ENCODE results near the gene CFAP74. TPM values are rescaled to one million over a fixed set of nuclear protein-coding genes. Genes with fewer than 3 reads are reported as not detected.

Gene CFAP74
- polyA plus RNA-seq, 2 of the 4 experiments (the other 2 are of a cell fraction) = 0.03 to 0.04 TPM

DNA sequence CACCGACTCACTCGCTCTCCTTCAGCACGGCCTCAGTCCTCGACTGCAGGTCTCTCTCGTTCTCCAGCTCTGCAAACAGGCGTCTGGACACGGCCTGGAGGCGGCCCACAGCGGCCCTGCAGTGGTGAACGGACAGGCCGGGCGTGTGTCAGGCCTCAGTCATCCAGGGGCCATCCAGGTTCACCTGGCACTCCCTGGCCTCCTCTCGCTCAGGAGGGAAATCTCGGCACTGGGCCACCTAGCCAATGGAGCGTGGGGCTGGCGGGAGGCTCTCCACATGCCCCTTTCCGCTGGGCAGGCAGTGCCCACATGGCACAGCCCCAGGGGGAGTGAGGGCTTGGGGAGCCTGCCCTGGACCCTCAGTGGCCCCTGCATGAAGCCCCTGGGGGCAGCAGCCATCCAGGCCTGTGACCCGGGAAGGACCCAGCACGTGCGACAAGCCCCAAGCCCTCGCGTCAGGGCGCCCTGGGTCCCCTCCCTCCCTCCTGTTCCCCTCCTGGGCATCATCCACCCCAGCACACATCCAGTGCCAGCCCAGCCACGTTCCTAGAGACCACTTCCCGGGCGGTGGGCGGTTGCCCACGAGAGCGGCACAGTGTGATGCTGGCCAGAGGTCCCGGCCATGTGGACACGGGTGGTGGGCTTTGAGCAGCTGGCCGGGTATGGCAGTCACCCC lies 18.1 kb downstream of the CFAP74 start:
- no peak overlapping the region for H3K4me2 ChIP-seq
- H3K9me3 ChIP-seq = no peaks in the 10 kb centered on the region
- no peak overlapping the region for H3K4me3 ChIP-seq
- no peaks in the 10 kb centered on the region for H3K4me1 ChIP-seq
- ChIA-PET POLR2A (no interaction called here), CTCF (interaction anchor here (1.4 to 1.7 kb wide), 2 partner anchors 25 to 61 kb away, joined by 4 to 5 read pairs; no protein-coding TSS in a partner anchor)
- TF ChIP-seq FOSL2 (IDR thresholded peaks at IDR 0.05) = no peak
- no peak for TF ChIP-seq FOSL2 (CRISPR knock-in tag; IDR thresholded peaks at IDR 0.05)
- no peak for TF ChIP-seq BHLHE40 (IDR thresholded peaks at IDR 0.05; ENCODE audit: low read depth, low read length)
- TF ChIP-seq, protein P1, sequence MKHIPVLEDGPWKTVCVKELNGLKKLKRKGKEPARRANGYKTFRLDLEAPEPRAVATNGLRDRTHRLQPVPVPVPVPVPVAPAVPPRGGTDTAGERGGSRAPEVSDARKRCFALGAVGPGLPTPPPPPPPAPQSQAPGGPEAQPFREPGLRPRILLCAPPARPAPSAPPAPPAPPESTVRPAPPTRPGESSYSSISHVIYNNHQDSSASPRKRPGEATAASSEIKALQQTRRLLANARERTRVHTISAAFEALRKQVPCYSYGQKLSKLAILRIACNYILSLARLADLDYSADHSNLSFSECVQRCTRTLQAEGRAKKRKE (CRISPR knock-in tag; IDR thresholded peaks at IDR 0.05; ENCODE audit: low read depth) = no peak
- TF ChIP-seq, protein P2, sequence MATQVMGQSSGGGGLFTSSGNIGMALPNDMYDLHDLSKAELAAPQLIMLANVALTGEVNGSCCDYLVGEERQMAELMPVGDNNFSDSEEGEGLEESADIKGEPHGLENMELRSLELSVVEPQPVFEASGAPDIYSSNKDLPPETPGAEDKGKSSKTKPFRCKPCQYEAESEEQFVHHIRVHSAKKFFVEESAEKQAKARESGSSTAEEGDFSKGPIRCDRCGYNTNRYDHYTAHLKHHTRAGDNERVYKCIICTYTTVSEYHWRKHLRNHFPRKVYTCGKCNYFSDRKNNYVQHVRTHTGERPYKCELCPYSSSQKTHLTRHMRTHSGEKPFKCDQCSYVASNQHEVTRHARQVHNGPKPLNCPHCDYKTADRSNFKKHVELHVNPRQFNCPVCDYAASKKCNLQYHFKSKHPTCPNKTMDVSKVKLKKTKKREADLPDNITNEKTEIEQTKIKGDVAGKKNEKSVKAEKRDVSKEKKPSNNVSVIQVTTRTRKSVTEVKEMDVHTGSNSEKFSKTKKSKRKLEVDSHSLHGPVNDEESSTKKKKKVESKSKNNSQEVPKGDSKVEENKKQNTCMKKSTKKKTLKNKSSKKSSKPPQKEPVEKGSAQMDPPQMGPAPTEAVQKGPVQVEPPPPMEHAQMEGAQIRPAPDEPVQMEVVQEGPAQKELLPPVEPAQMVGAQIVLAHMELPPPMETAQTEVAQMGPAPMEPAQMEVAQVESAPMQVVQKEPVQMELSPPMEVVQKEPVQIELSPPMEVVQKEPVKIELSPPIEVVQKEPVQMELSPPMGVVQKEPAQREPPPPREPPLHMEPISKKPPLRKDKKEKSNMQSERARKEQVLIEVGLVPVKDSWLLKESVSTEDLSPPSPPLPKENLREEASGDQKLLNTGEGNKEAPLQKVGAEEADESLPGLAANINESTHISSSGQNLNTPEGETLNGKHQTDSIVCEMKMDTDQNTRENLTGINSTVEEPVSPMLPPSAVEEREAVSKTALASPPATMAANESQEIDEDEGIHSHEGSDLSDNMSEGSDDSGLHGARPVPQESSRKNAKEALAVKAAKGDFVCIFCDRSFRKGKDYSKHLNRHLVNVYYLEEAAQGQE (IDR thresholded peaks at IDR 0.05) = no peak
- TF ChIP-seq CHD4 (IDR thresholded peaks at IDR 0.05; ENCODE audit: borderline replicate concordance) = no peak
- no peak for TF ChIP-seq CBX8 (IDR thresholded peaks at IDR 0.05)
- TF ChIP-seq, protein P3, sequence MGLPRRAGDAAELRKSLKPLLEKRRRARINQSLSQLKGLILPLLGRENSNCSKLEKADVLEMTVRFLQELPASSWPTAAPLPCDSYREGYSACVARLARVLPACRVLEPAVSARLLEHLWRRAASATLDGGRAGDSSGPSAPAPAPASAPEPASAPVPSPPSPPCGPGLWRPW (IDR thresholded peaks at IDR 0.05) = no peak
- no peak for TF ChIP-seq TP53 (CRISPR knock-in tag; IDR thresholded peaks at IDR 0.05)
- TF ChIP-seq CBX2 (IDR thresholded peaks at IDR 0.05; ENCODE audit: borderline replicate concordance, low read depth) = no peak
- TF ChIP-seq POLR2AphosphoS2 (conservative IDR thresholded peaks at IDR 0.05; ENCODE audit: low read length) = no peak
- no peak for TF ChIP-seq HOXA7 (CRISPR knock-in tag; IDR thresholded peaks at IDR 0.05)
- DNase-seq (ENCODE audit: low read depth in 1 of 2, low spot score in 1 of 2) = no peak
- no peak for FAIRE-seq
- ATAC-seq = peak in 1 of 2 experiments; percentile 27; a peak in 4 of 6 replicates
- no peak overlapping the region for H3K27ac ChIP-seq
- WGBS (ENCODE audit: missing lambda C conversion rate) = 90% methylated on average over 6 of the region's 32 CpGs

DNA sequence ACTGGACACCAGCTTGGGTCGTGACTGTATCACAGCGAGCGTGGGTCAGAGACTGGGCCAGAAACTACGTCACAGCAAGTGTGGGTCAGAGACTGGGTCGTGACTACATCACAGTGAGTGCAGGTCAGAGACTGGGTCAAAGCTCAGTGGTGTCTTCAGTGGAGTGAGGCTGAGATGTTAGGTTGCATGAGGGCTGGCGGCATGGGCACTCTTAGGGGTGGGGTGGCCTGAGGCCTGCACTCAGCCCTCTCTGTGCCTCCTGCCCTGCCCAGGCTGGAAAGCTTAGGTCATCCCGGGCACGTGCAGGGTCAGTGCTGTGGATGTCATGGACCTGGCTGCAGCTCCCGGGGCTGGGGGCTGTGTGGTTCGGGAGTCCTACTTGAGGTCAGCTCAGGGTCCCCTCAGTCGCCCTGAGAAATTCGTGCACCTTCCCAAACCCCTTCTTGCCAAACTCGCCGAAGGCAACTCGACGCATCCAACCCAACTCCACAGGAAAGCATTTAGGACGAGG lies 19.0 kb downstream of the CFAP74 start:
- Histone ChIP-seq H3K4me1 (no peaks in the 10 kb centered on the region), H3K4me3 (no peak overlapping the region), H3K4me2 (no peak overlapping the region), H3K27ac (no peak overlapping the region), H3K9me3 (no peaks in the 10 kb centered on the region)
- DNase-seq (ENCODE audit: low read depth in 1 of 2, low spot score in 1 of 2) (no peak), ATAC-seq (no peak; a peak in 2 of 6 replicates), FAIRE-seq (no peak)
- CTCF ChIA-PET = interaction anchor here (1.0 to 1.7 kb wide), 3 partner anchors 24 to 62 kb away, joined by 4 to 5 read pairs (median 5); no protein-coding TSS in a partner anchor
- POLR2A ChIA-PET = no interaction called here
- 57% methylated on average over 9 of the region's 17 CpGs for WGBS (ENCODE audit: missing lambda C conversion rate)
- no peak for TF ChIP-seq FOSL2 (IDR thresholded peaks at IDR 0.05)
- no peak for TF ChIP-seq FOSL2 (CRISPR knock-in tag; IDR thresholded peaks at IDR 0.05)
- no peak for TF ChIP-seq FOSB (CRISPR knock-in tag; IDR thresholded peaks at IDR 0.05)
- no peak for TF ChIP-seq RARB (CRISPR knock-in tag; IDR thresholded peaks at IDR 0.05)
- no peak for TF ChIP-seq HDAC2 (IDR thresholded peaks at IDR 0.05)
- TF ChIP-seq EHMT2 (IDR thresholded peaks at IDR 0.05; ENCODE audit: low read depth) = no peak
- no peak for TF ChIP-seq CBX8 (IDR thresholded peaks at IDR 0.05)
- TF ChIP-seq, protein P4, sequence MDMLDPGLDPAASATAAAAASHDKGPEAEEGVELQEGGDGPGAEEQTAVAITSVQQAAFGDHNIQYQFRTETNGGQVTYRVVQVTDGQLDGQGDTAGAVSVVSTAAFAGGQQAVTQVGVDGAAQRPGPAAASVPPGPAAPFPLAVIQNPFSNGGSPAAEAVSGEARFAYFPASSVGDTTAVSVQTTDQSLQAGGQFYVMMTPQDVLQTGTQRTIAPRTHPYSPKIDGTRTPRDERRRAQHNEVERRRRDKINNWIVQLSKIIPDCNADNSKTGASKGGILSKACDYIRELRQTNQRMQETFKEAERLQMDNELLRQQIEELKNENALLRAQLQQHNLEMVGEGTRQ (IDR thresholded peaks at IDR 0.05) = no peak
- TF ChIP-seq, protein P5, sequence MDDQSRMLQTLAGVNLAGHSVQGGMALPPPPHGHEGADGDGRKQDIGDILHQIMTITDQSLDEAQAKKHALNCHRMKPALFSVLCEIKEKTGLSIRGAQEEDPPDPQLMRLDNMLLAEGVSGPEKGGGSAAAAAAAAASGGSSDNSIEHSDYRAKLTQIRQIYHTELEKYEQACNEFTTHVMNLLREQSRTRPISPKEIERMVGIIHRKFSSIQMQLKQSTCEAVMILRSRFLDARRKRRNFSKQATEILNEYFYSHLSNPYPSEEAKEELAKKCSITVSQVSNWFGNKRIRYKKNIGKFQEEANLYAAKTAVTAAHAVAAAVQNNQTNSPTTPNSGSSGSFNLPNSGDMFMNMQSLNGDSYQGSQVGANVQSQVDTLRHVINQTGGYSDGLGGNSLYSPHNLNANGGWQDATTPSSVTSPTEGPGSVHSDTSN (IDR thresholded peaks at IDR 0.05) = no peak
- no peak for TF ChIP-seq POLR2AphosphoS2 (conservative IDR thresholded peaks at IDR 0.05; ENCODE audit: low read length)
- no peak for TF ChIP-seq FOXS1 (CRISPR knock-in tag; IDR thresholded peaks at IDR 0.05)
- TF ChIP-seq EP300 (IDR thresholded peaks at IDR 0.05) = no peak
- no peak for TF ChIP-seq RCOR1 (IDR thresholded peaks at IDR 0.05; ENCODE audit: low read depth, low read length)
- TF ChIP-seq CHD4 (IDR thresholded peaks at IDR 0.05; ENCODE audit: borderline replicate concordance) = no peak
- TF ChIP-seq, protein P2 (IDR thresholded peaks at IDR 0.05) = no peak
- TF ChIP-seq, protein P1 (CRISPR knock-in tag; IDR thresholded peaks at IDR 0.05; ENCODE audit: low read depth) = no peak
- TF ChIP-seq JUN (IDR thresholded peaks at IDR 0.05) = no peak
- TF ChIP-seq MYC (IDR thresholded peaks at IDR 0.05; ENCODE audit: borderline replicate concordance, low read length) = no peak
- TF ChIP-seq NPAS2 (CRISPR knock-in tag; IDR thresholded peaks at IDR 0.05; ENCODE audit: borderline replicate concordance) = no peak
